Hepatocyte (in vitro differentiated cells): ENCODE results near the gene PPIA.

Experiments
- CTCF ChIP-seq: fragments of 200-600 bp; sonication (generic); IDR thresholded peaks from 2 replicates; pipeline ENCODE4 v1.5.1; 2016; ENCODE audit warnings: antibody characterized with exemption, mild to moderate bottlenecking; ENCODE audit not compliant: poor library complexity
- EZH2 ChIP-seq: fragments of 200-600 bp; sonication (generic); IDR thresholded peaks from 2 replicates; pipeline ENCODE4 v1.6.1; 2016; ENCODE audit warnings: antibody characterized with exemption, mild to moderate bottlenecking, borderline replicate concordance
- EZH2phosphoT487 ChIP-seq: fragments of 200-600 bp; sonication (generic); IDR thresholded peaks from one replicate; pipeline ENCODE4 v1.6.1; 2018; ENCODE audit warnings: antibody characterized with exemption, mild to moderate bottlenecking, low read depth, moderate library complexity; ENCODE audit not compliant: unreplicated experiment, severe bottlenecking

GRCh38 chr7:44760034-44760580, 36.4 kb upstream of the PPIA start:
- no peak for TF ChIP-seq CTCF
- TF ChIP-seq EZH2phosphoT487, result no peak
- TF ChIP-seq EZH2, result no peak
